HG03097 (cell line): Measurements from ENCODE around the gene IL17REL.
"Not testable (repeated sequence)": the region's sequence is repeated elsewhere in the genome, so short reads cannot be mapped to it uniquely, and the experiment has no call there.

Source experiments
- ATAC-seq: cut with Tn5 transposase; IDR thresholded peaks from one replicate; pipeline ENCODE4 v1.9.1; 2021; ENCODE audit not compliant: unreplicated experiment, low FRiP score

Gene IL17REL

GRCh38 chr22:49993649-49994360 is 18.8 kb downstream of the IL17REL start:
- no peak for ATAC-seq

- no peak for ATAC-seq
These were observed 19.5 kb downstream of the IL17REL start for GRCh38 chr22:49992921-49993648.

- ATAC-seq: no peak
These were observed 20.5 kb downstream of the IL17REL start for GRCh38 chr22:49991907-49992533.

GRCh38 chr22:49991167-49991566 is 21.4 kb downstream of the IL17REL start:
- ATAC-seq: no peak

GRCh38 chr22:49989826-49990225 is 22.7 kb downstream of the IL17REL start:
- ATAC-seq: not testable (repeated sequence)

GRCh38 chr22:49986325-49986724 is 26.2 kb downstream of the IL17REL start:
- no peak for ATAC-seq

- ATAC-seq: no peak
These were observed 29.2 kb downstream of the IL17REL start for GRCh38 chr22:49983148-49984042.

GRCh38 chr22:49981799-49982198 is 30.8 kb downstream of the IL17REL start:
- ATAC-seq: not testable (repeated sequence)

- no peak for ATAC-seq
These were observed 32.8 kb downstream of the IL17REL start for GRCh38 chr22:49979587-49980264.

GRCh38 chr22:49977578-49977977 is 35.0 kb downstream of the IL17REL start:
- ATAC-seq: no peak

- no peak for ATAC-seq
These were observed 36.0 kb downstream of the IL17REL start for GRCh38 chr22:49976439-49977175.

- no peak for ATAC-seq
These were observed 36.8 kb downstream of the IL17REL start for GRCh38 chr22:49975543-49976389.

- no peak for ATAC-seq
These were observed 39.3 kb downstream of the IL17REL start for GRCh38 chr22:49973018-49973961.

- no peak for ATAC-seq
These were observed 40.2 kb downstream of the IL17REL start for GRCh38 chr22:49972163-49973017.

GRCh38 chr22:49971232-49972162 is 41.1 kb downstream of the IL17REL start:
- ATAC-seq: peak; percentile 12
